IMR-90 (cell line): ENCODE data around the gene HSD3B1. TPM values are rescaled to one million over a fixed set of nuclear protein-coding genes. Genes with fewer than 3 reads are reported as not detected.

Source experiments
- ATAC-seq: fragments of 200-7000 bp; cut with Tn5 transposase; 2 replicates; pipeline ENCODE4 v1.9.1; 2020; ENCODE audit warnings: low read depth, mild to moderate bottlenecking, moderate library complexity
- BruUV-seq: library from RNA; stranded (reverse); fragments of 400-500 nt; replicated peaks from 2 replicates; lab custom pipeline; 2021; lab: Mats Ljungman, UMichigan
- CTCF ChIA-PET: fragments of 300-600 bp; formaldehyde crosslinking; extraction: SDS; loops from one replicate; lab custom pipeline; 2021; ENCODE audit warnings: antibody characterized with exemption; lab: Yijun Ruan, JAX
- POLR2A ChIA-PET: fragments of 300-600 bp; sonication (Branson Sonifier 250); formaldehyde crosslinking; loops from one replicate; lab custom pipeline; 2022; ENCODE audit warnings: antibody characterized with exemption; ENCODE audit not compliant: unreplicated experiment; lab: Charles Lee
- DNase-seq: peaks from one replicate; pipeline ENCODE4 v3.0.0; 2013
- H2AFZ ChIP-seq: replicated peaks from 2 replicates; pipeline ENCODE3; 2013; ENCODE audit warnings: low read length, mild to moderate bottlenecking; ENCODE audit not compliant: poor library complexity
- H2AK5ac ChIP-seq: 2 replicates; pipeline ENCODE4 v1.6.1; 2013; ENCODE audit warnings: low read depth, low read length, inconsistent platforms
- H2AK9ac ChIP-seq: replicated peaks from 2 replicates; pipeline ENCODE3; 2013; ENCODE audit warnings: mild to moderate bottlenecking, low read depth, low read length, moderate library complexity; ENCODE audit not compliant: poor library complexity
- H2BK120ac ChIP-seq: 2 replicates; pipeline ENCODE4 v1.6.1; 2013; ENCODE audit warnings: low read depth, low read length, inconsistent platforms
- H2BK15ac ChIP-seq: 3 replicates; pipeline ENCODE4 v1.6.1; 2013; ENCODE audit warnings: low read depth, low read length, inconsistent platforms
- H2BK20ac ChIP-seq: 2 replicates; pipeline ENCODE4 v1.6.1; 2013; ENCODE audit warnings: low read depth, mild to moderate bottlenecking, inconsistent platforms, low read length, moderate library complexity
- H2BK5ac ChIP-seq: 2 replicates; pipeline ENCODE4 v1.6.1; 2013; ENCODE audit warnings: mild to moderate bottlenecking, low read depth, low read length, inconsistent platforms; ENCODE audit not compliant: poor library complexity, severe bottlenecking
- H3K14ac ChIP-seq: replicated peaks from 2 replicates; pipeline ENCODE4 v1.6.1; 2013; ENCODE audit warnings: low read depth, low read length, inconsistent platforms
- H3K18ac ChIP-seq: 2 replicates; pipeline ENCODE4 v1.6.1; 2013; ENCODE audit warnings: low read depth, low read length, control low read depth
- H3K23ac ChIP-seq: 2 replicates; pipeline ENCODE4 v1.6.1; 2013; ENCODE audit warnings: low read depth, low read length, inconsistent platforms
- H3K27ac ChIP-seq: 2 replicates; pipeline ENCODE4 v1.5.1; 2013; ENCODE audit warnings: mild to moderate bottlenecking, control low read depth, low read length; ENCODE audit not compliant: insufficient read depth
- H3K27me3 ChIP-seq: 2 replicates; pipeline ENCODE4 v1.6.1; 2013; ENCODE audit warnings: low read length; ENCODE audit not compliant: control insufficient read depth, insufficient read depth
- H3K36me3 ChIP-seq: 2 replicates; pipeline ENCODE4 v1.6.1; 2013; ENCODE audit warnings: low read length, mixed read lengths; ENCODE audit not compliant: control insufficient read depth, insufficient read depth
- H3K4ac ChIP-seq: 2 replicates; pipeline ENCODE4 v1.6.1; 2013; ENCODE audit warnings: low read depth, low read length, inconsistent platforms
- H3K4me1 ChIP-seq: 2 replicates; pipeline ENCODE4 v1.6.1; 2013; ENCODE audit warnings: low read length, mixed read lengths; ENCODE audit not compliant: control insufficient read depth, insufficient read depth
- H3K4me2 ChIP-seq: 2 replicates; pipeline ENCODE4 v1.6.1; 2013; ENCODE audit warnings: low read depth, mild to moderate bottlenecking, control low read depth, low read length, moderate library complexity
- H3K4me3 ChIP-seq: 2 replicates; pipeline ENCODE4 v1.5.1; 2013; ENCODE audit warnings: low read depth, mild to moderate bottlenecking, control low read depth, low read length, moderate library complexity; ENCODE audit not compliant: insufficient read depth
- H3K56ac ChIP-seq: 2 replicates; pipeline ENCODE4 v1.6.1; 2013; ENCODE audit warnings: low read length, inconsistent platforms; ENCODE audit not compliant: insufficient read depth; ENCODE audit errors: extremely low read depth
- H3K79me1 ChIP-seq, 2 experiments: 2 replicates each; pipeline ENCODE4 v1.6.1; 2013; ENCODE audit warnings: low read length in 2 of 2, inconsistent platforms in 1 of 2, low read depth in 1 of 2
- H3K9ac ChIP-seq: 2 replicates; pipeline ENCODE4 v1.6.1; 2013; ENCODE audit warnings: low read depth, low read length, control low read depth
- H3K9me1 ChIP-seq: 2 replicates; pipeline ENCODE4 v1.6.1; 2013; ENCODE audit warnings: low read length, inconsistent platforms; ENCODE audit not compliant: insufficient read depth
- H3K9me3 ChIP-seq: 2 replicates; pipeline ENCODE4 v1.6.1; 2013; ENCODE audit warnings: low read length; ENCODE audit not compliant: control insufficient read depth, insufficient read depth
- H4K20me1 ChIP-seq: 2 replicates; pipeline ENCODE4 v1.6.1; 2013; ENCODE audit warnings: low read length, inconsistent platforms; ENCODE audit not compliant: insufficient read depth
- H4K5ac ChIP-seq: 2 replicates; pipeline ENCODE4 v1.6.1; 2013; ENCODE audit warnings: mild to moderate bottlenecking, low read depth, low read length, control low read depth
- H4K8ac ChIP-seq, 2 experiments: 2 replicates each; pipeline ENCODE4 v1.6.1; 2013; ENCODE audit warnings: low read depth in 2 of 2, low read length in 2 of 2, control low read depth in 1 of 2, inconsistent platforms in 1 of 2
- H4K91ac ChIP-seq: 2 replicates; pipeline ENCODE4 v1.6.1; 2013; ENCODE audit warnings: low read depth, low read length, inconsistent platforms; ENCODE audit not compliant: insufficient read depth
- CEBPB ChIP-seq: IDR thresholded peaks from 2 replicates; pipeline ENCODE4 v1.6.1; 2012; ENCODE audit warnings: low read depth, low read length, improper control_type of control experiment
- CTCF ChIP-seq: conservative IDR thresholded peaks from 2 replicates; pipeline ENCODE4 v1.5.1; 2012; ENCODE audit warnings: mild to moderate bottlenecking, low read depth, low read length, improper control_type of control experiment
- ELK1 ChIP-seq: fragments of 150-350 bp; IDR thresholded peaks from 2 replicates; pipeline ENCODE4 v1.6.1; 2016; ENCODE audit warnings: low read depth, mild to moderate bottlenecking, low read length, moderate library complexity, borderline replicate concordance
- FOS ChIP-seq: fragments of 150-350 bp; IDR thresholded peaks from 2 replicates; pipeline ENCODE4 v1.6.1; 2016; ENCODE audit warnings: low read depth, low read length
- POLR2A ChIP-seq: IDR thresholded peaks from 2 replicates; pipeline ENCODE4 v1.6.1; 2012; ENCODE audit warnings: mild to moderate bottlenecking, low read depth, low read length
- RAD21 ChIP-seq: IDR thresholded peaks from 2 replicates; pipeline ENCODE4 v1.6.1; 2012; ENCODE audit warnings: low read length, improper control_type of control experiment
- SMC3 ChIP-seq: fragments of 150-350 bp; IDR thresholded peaks from 2 replicates; pipeline ENCODE4 v1.6.1; 2016; ENCODE audit warnings: low read depth, mild to moderate bottlenecking, antibody characterized with exemption, low read length, moderate library complexity
- USF2 ChIP-seq: fragments of 150-350 bp; IDR thresholded peaks from 2 replicates; pipeline ENCODE4 v1.6.1; 2017; ENCODE audit warnings: mild to moderate bottlenecking, antibody characterized with exemption, low read length, low read depth
- WGBS, 2 experiments: methylation state at CpG; one replicate each; pipeline versions ENCODE4 v1.1.5 to v1.1.7; 2013; ENCODE audit warnings: missing lambda C conversion rate in 2 of 2; ENCODE audit not compliant: insufficient read length in 1 of 2; ENCODE audit errors: extremely low coverage in 2 of 2; 5-methylcytosine and 5-hydroxymethylcytosine counted together
- dilution Hi-C: fragments of 300-500 bp; cut with HindIII; formaldehyde crosslinking; loops from one replicate; pipeline ENCODE4 v1.14.3; 2018; ENCODE audit warnings: low sequenced_read_pairs; ENCODE audit not compliant: unreplicated experiment
- in situ Hi-C: fragments of 300-500 bp; cut with MboI; formaldehyde crosslinking; loops from 3 replicates; pipeline ENCODE4 v1.14.3; 2019; ENCODE audit warnings: low sequenced_read_pairs, inconsistent platforms, mixed read lengths
- intact Hi-C: fragments of 100-400 bp; cut with micrococcal nuclease; formaldehyde crosslinking; loops from 2 replicates; pipeline ENCODE4 v1.10.0; 2022
- polyA plus RNA-seq, 3 experiments: library from polyadenylated mRNA; depleted of rRNA; stranded (reverse); fragments of >200 nt; gene quantifications; 2 replicates each; pipeline ENCODE4 v1.2.3, GENCODE V29; 2012; ENCODE audit warnings: low replicate concordance in 1 of 3
- total RNA-seq: library from RNA; depleted of rRNA; stranded (reverse); fragments of >200 nt; gene quantifications from 2 replicates; pipeline ENCODE4 v1.2.3, GENCODE V29; 2012

HSD3B1 gene
- total and polyA plus RNA-seq, 2 of the 4 experiments (the other 2 are of a cell fraction): not detected

GRCh38 chr1:119488216-119488615 lies 18.8 kb upstream of the HSD3B1 start:
- Histone ChIP-seq H4K8ac (no peak overlapping the region), H2BK120ac (no peak overlapping the region), H3K9ac (no peak overlapping the region), H3K56ac (no peak overlapping the region), H2AK5ac (no peak overlapping the region), H2AK9ac (no peak overlapping the region), H3K27ac (no peak overlapping the region), H3K27me3 (no peaks in the 10 kb centered on the region; the same call in 1 of the 2 replicates), H3K36me3 (no peaks in the 10 kb centered on the region), H3K18ac (no peak overlapping the region), H3K4me2 (no peak overlapping the region), H3K79me1 (no peaks in the 10 kb centered on the region), H2BK5ac (no peak overlapping the region), H4K91ac (no peak overlapping the region), H4K20me1 (no peaks in the 10 kb centered on the region), H2BK20ac (no peak overlapping the region), H4K5ac (no peak overlapping the region), H3K4me1 (no peaks in the 10 kb centered on the region), H3K23ac (no peak overlapping the region), H3K9me1 (no peaks in the 10 kb centered on the region), H2BK15ac (no peak overlapping the region), H3K14ac (no peak overlapping the region), H2AFZ (no peak overlapping the region), H3K4ac (no peak overlapping the region), H3K4me3 (no peak overlapping the region), H3K9me3 (no peaks in the 10 kb centered on the region)
- dilution Hi-C loops (no loop called here), intact Hi-C loops (no loop called here), in situ Hi-C loops (no loop called here)
- no peak for TF ChIP-seq FOS
- no peak for TF ChIP-seq CTCF
- no peak for TF ChIP-seq SMC3
- TF ChIP-seq USF2: no peak
- no peak for TF ChIP-seq ELK1
- TF ChIP-seq RAD21: no peak
- TF ChIP-seq POLR2A: no peak
- TF ChIP-seq CEBPB: no peak
- POLR2A ChIA-PET: no interaction called here
- CTCF ChIA-PET: interaction anchor here (1.5 kb wide), 1 partner anchor 12 kb away, joined by 5 read pairs; no protein-coding TSS in a partner anchor
- no TSS peak for BruUV-seq
- ATAC-seq (no peak), DNase-seq (no peak)
- WGBS, 2 experiments: 20% methylated on average over 1 of the region's 4 CpGs; no CpG with 5 or more reads in 1 of the 2 experiments
